WERI-Rb-1 (cell line): Measurements from ENCODE around the gene MIPEP.

Experiments
- DNase-seq: peaks from one replicate; pipeline ENCODE4 v3.0.0-alpha.2; 2020
- H3K27ac ChIP-seq: fragments of 250-450 bp; sonication (Bioruptor Pico); 2 replicates; pipeline ENCODE4 v1.5.1; 2020; ENCODE audit warnings: mild to moderate bottlenecking, moderate library complexity
- H3K27me3 ChIP-seq: fragments of 250-450 bp; sonication (Bioruptor Pico); 2 replicates; pipeline ENCODE4 v1.5.1; 2021; ENCODE audit warnings: mild to moderate bottlenecking, low read depth, moderate library complexity; ENCODE audit not compliant: insufficient read depth, severe bottlenecking
- H3K36me3 ChIP-seq: fragments of 250-450 bp; sonication (Bioruptor Pico); 2 replicates; pipeline ENCODE4 v1.5.1; 2020; ENCODE audit warnings: mild to moderate bottlenecking, moderate library complexity
- H3K4me3 ChIP-seq: 2 replicates; pipeline ENCODE4 v1.5.1; 2011; ENCODE audit warnings: low read depth, mild to moderate bottlenecking, control low read depth, low read length
- H3K9me3 ChIP-seq: fragments of 250-450 bp; sonication (Bioruptor Pico); 2 replicates; pipeline ENCODE4 v1.5.1; 2021; ENCODE audit warnings: mild to moderate bottlenecking, moderate library complexity; ENCODE audit not compliant: severe bottlenecking
- CTCF ChIP-seq: IDR thresholded peaks from 2 replicates; pipeline ENCODE4 v1.5.1; 2011; ENCODE audit warnings: low read depth, mild to moderate bottlenecking, control low read depth, inconsistent platforms, low read length

MIPEP gene

GRCh38 chr13:23796551-23796950 is 92.6 kb downstream of the MIPEP start:
- TF ChIP-seq CTCF = no peak
- no peak overlapping the region for H3K4me3 ChIP-seq

GRCh38 chr13:23794267-23795161 is 94.7 kb downstream of the MIPEP start:
- H3K36me3 ChIP-seq = 0 out of 2 replicates have a peak, but pooled peaks cover 3% of the 10 kb centered on the region
- H3K4me3 ChIP-seq = no peak overlapping the region
- no peaks in the 10 kb centered on the region for H3K27me3 ChIP-seq
- no peak overlapping the region for H3K27ac ChIP-seq
- TF ChIP-seq CTCF = no peak
- no peaks in the 10 kb centered on the region for H3K9me3 ChIP-seq
- no peak for DNase-seq

More at GRCh38 chr13:23796551-23796950, 92.6 kb downstream of the MIPEP start:
- H3K9me3 ChIP-seq = no peaks in the 10 kb centered on the region
- DNase-seq = no peak
- H3K27ac ChIP-seq = no peak overlapping the region
- 0 out of 2 replicates have a peak, but pooled peaks cover 3% of the 10 kb centered on the region for H3K36me3 ChIP-seq
- H3K27me3 ChIP-seq = no peaks in the 10 kb centered on the region

GRCh38 chr13:23793711-23794110 is 95.5 kb downstream of the MIPEP start:
- no peak for TF ChIP-seq CTCF

GRCh38 chr13:23792680-23793079 is 96.5 kb downstream of the MIPEP start:
- Histone ChIP-seq H3K36me3 (no peaks in the 10 kb centered on the region), H3K9me3 (no peaks in the 10 kb centered on the region), H3K27ac (no peak overlapping the region), H3K4me3 (no peak overlapping the region), H3K27me3 (no peaks in the 10 kb centered on the region)
- no peak for TF ChIP-seq CTCF
- DNase-seq = no peak

More at GRCh38 chr13:23793711-23794110, 95.5 kb downstream of the MIPEP start:
- Histone ChIP-seq H3K4me3 (no peak overlapping the region), H3K27ac (no peak overlapping the region), H3K36me3 (0 out of 2 replicates have a peak, but pooled peaks cover 3% of the 10 kb centered on the region), H3K27me3 (no peaks in the 10 kb centered on the region), H3K9me3 (no peaks in the 10 kb centered on the region)
- no peak for DNase-seq

GRCh38 chr13:23790577-23791170 is 98.5 kb downstream of the MIPEP start:
- Histone ChIP-seq H3K36me3 (no peaks in the 10 kb centered on the region), H3K9me3 (no peaks in the 10 kb centered on the region), H3K4me3 (no peak overlapping the region), H3K27ac (no peak overlapping the region), H3K27me3 (no peaks in the 10 kb centered on the region)
- DNase-seq = no peak
- no peak for TF ChIP-seq CTCF
